Astrocyte (in vitro differentiated cells and primary cell): ENCODE data around the gene LSMEM2. TPM values are rescaled to one million over a fixed set of nuclear protein-coding genes. Genes with fewer than 3 reads are reported as not detected.

Experiments
- DNase-seq: peaks from one replicate; pipeline ENCODE4 v3.0.0-alpha.2; 2010; ENCODE audit warnings: low read depth
- FAIRE-seq: peaks from 2 replicates; lab custom pipeline; 2011; peaks lifted over from hg19 to GRCh38; lab: Jason Lieb, UNC
- H2AFZ ChIP-seq: 2 replicates; pipeline ENCODE4 v1.6.0; 2012; ENCODE audit warnings: low read depth, low read length, inconsistent platforms
- H3K27ac ChIP-seq: 2 replicates; pipeline ENCODE4 v1.5.1; 2011; ENCODE audit warnings: low read depth, low read length, inconsistent platforms
- H3K27me3 ChIP-seq: 2 replicates; pipeline ENCODE4 v1.6.0; 2011; ENCODE audit warnings: low read length, inconsistent platforms; ENCODE audit not compliant: insufficient read depth
- H3K36me3 ChIP-seq: 2 replicates; pipeline ENCODE4 v1.5.1; 2011; ENCODE audit warnings: low read length, inconsistent platforms; ENCODE audit not compliant: insufficient read depth
- H3K4me1 ChIP-seq: 2 replicates; pipeline ENCODE4 v1.5.1; 2011; ENCODE audit warnings: low read length, inconsistent platforms; ENCODE audit not compliant: insufficient read depth
- H3K4me2 ChIP-seq: 2 replicates; pipeline ENCODE4 v1.6.0; 2012; ENCODE audit warnings: low read length, inconsistent platforms
- H3K4me3 ChIP-seq: 2 replicates; pipeline ENCODE4 v1.5.1; 2011; ENCODE audit warnings: low read depth, mild to moderate bottlenecking, low read length, inconsistent platforms; ENCODE audit not compliant: insufficient read depth
- H3K79me2 ChIP-seq: 2 replicates; pipeline ENCODE4 v1.6.0; 2012; ENCODE audit warnings: mild to moderate bottlenecking, low read length, inconsistent platforms; ENCODE audit not compliant: insufficient read depth
- H3K9ac ChIP-seq: 2 replicates; pipeline ENCODE4 v1.6.0; 2012; ENCODE audit warnings: mild to moderate bottlenecking, low read length, inconsistent platforms
- H3K9me3 ChIP-seq: 2 replicates; pipeline ENCODE4 v1.5.1; 2012; ENCODE audit warnings: low read depth, mild to moderate bottlenecking, low read length, inconsistent platforms; ENCODE audit not compliant: insufficient read depth
- H4K20me1 ChIP-seq: 2 replicates; pipeline ENCODE4 v1.6.0; 2012; ENCODE audit warnings: low read length, inconsistent platforms; ENCODE audit not compliant: insufficient read depth
- H3K27ac Mint-ChIP-seq: one replicate; pipeline ENCODE4 v1.8.0; 2021; ENCODE audit warnings: mild to moderate bottlenecking, mixed read lengths; ENCODE audit not compliant: unreplicated experiment
- H3K27me3 Mint-ChIP-seq: one replicate; pipeline ENCODE4 v1.8.0; 2021; ENCODE audit warnings: low read depth, mixed read lengths; ENCODE audit not compliant: unreplicated experiment
- H3K36me3 Mint-ChIP-seq: one replicate; pipeline ENCODE4 v1.8.0; 2021; ENCODE audit warnings: low read depth, mixed read lengths; ENCODE audit not compliant: unreplicated experiment
- H3K4me1 Mint-ChIP-seq: one replicate; pipeline ENCODE4 v1.8.0; 2021; ENCODE audit warnings: low read depth, mixed read lengths; ENCODE audit not compliant: unreplicated experiment
- H3K4me3 Mint-ChIP-seq: one replicate; pipeline ENCODE4 v1.8.0; 2021; ENCODE audit warnings: mild to moderate bottlenecking, moderate library complexity, mixed read lengths; ENCODE audit not compliant: unreplicated experiment
- H3K9me3 Mint-ChIP-seq: one replicate; pipeline ENCODE4 v1.8.0; 2021; ENCODE audit warnings: mild to moderate bottlenecking, mixed read lengths; ENCODE audit not compliant: unreplicated experiment
- EZH2 ChIP-seq: IDR thresholded peaks from 2 replicates; pipeline ENCODE4 v1.6.1; 2012; ENCODE audit warnings: mild to moderate bottlenecking, low read length, inconsistent platforms; ENCODE audit not compliant: insufficient read depth
- total RNA-seq: library from RNA; stranded (reverse); gene quantifications from 2 replicates; pipeline ENCODE4 v1.2.1, GENCODE V29; 2021
- TF ChIP-seq, protein P1 (sequence below): IDR thresholded peaks from 2 replicates; pipeline ENCODE4 v1.5.1; 2011; ENCODE audit warnings: low read depth, mild to moderate bottlenecking, inconsistent platforms, low read length, moderate library complexity; ENCODE audit not compliant: insufficient read depth

Gene LSMEM2
- total RNA-seq, 1 donor from 2014 or later: 0.30 TPM

DNA sequence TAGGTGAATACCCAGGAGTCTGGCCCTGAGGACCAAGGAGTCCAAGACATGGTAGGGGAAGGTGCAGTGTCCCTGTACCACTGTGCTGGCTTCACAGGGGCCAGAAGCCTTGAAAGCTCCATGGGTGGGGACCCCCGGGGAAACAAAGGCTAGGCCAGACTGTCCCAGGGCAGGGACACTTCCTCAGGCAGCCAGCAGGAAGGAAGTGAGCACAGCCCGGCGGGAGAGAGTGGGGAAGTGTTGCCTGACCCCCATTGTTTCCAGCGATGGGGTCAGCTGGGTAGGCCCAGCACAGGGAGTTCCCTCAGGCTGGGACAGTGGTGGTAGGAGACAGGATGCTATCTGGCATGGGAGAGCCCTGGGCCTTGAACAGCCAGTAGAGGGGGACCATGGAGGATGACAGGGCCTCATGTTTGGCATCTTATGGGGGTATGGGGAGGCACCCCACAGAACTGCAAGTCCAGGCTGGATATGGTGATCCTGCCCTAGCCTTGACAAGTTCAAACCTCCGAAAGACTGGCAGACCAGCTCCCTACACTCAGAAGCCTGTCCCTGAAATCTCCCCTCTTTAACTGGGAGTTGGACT is 44.8 kb downstream of the LSMEM2 start:
- FAIRE-seq: no peak
- Histone ChIP-seq H3K27ac (no peak overlapping the region), H3K36me3 (peaks cover 8% of the 10 kb centered on the region), H3K27me3 (no peaks in the 10 kb centered on the region), H4K20me1 (peaks cover 24% of the 10 kb centered on the region), H3K9me3 (no peaks in the 10 kb centered on the region), H3K79me2 (peaks cover 47% of the 10 kb centered on the region), H2AFZ (no peak overlapping the region), H3K4me3 (no peak overlapping the region), H3K4me1 (peaks cover 29% of the 10 kb centered on the region), H3K4me2 (no peak overlapping the region), H3K9ac (no peak overlapping the region)
- Mint-ChIP-seq H3K9me3 (no peaks in the 10 kb centered on the region), H3K27me3 (no peaks in the 10 kb centered on the region), H3K4me3 (no peak overlapping the region), H3K4me1 (peaks cover 24% of the 10 kb centered on the region), H3K36me3 (peaks cover 6% of the 10 kb centered on the region), H3K27ac (no peak overlapping the region)
- TF ChIP-seq EZH2: no peak
- TF ChIP-seq, protein P1, sequence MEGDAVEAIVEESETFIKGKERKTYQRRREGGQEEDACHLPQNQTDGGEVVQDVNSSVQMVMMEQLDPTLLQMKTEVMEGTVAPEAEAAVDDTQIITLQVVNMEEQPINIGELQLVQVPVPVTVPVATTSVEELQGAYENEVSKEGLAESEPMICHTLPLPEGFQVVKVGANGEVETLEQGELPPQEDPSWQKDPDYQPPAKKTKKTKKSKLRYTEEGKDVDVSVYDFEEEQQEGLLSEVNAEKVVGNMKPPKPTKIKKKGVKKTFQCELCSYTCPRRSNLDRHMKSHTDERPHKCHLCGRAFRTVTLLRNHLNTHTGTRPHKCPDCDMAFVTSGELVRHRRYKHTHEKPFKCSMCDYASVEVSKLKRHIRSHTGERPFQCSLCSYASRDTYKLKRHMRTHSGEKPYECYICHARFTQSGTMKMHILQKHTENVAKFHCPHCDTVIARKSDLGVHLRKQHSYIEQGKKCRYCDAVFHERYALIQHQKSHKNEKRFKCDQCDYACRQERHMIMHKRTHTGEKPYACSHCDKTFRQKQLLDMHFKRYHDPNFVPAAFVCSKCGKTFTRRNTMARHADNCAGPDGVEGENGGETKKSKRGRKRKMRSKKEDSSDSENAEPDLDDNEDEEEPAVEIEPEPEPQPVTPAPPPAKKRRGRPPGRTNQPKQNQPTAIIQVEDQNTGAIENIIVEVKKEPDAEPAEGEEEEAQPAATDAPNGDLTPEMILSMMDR: no peak
- no peak for DNase-seq

DNA sequence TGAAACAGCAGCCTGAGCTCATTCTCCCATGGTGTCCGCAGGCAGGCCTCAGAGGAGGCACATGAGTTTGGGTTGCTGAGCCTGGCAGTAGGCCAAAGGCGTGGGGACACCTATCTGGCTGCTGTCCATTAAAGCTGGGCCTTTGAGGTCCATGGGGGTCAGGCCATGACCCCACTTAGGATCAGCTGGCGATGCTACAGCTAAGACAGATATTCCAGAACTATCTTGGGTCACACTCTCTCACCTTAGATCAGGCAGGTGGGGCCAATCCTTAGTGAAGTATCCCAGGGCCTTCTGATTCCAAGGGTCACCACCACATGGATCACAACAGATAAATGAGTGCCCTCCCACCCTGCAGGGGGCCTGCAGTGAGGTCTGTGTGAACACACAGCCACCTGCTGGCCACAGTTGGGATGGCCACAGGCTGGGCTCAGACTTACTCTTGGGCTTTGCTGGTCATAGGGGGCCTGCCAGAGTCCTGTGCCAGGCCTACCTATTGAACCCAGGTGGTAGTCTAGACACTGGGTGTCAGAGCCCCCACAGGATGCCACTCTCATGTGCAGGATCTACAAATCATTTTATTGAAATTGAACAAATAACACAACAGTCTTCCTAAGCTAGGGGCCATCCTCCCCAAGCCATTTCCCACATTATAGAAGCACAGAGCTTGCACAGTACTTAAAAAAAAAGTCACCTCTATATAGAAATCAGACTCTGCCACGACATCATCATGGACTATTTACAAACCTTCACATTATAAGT is 45.6 kb downstream of the LSMEM2 start:
- Histone ChIP-seq H3K27me3 (no peaks in the 10 kb centered on the region), H3K27ac (no peak overlapping the region), H2AFZ (no peak overlapping the region), H3K9me3 (no peaks in the 10 kb centered on the region), H3K4me1 (peaks cover 30% of the 10 kb centered on the region), H4K20me1 (peaks cover 16% of the 10 kb centered on the region), H3K79me2 (peaks cover 39% of the 10 kb centered on the region), H3K36me3 (peaks cover 8% of the 10 kb centered on the region), H3K4me2 (no peak overlapping the region), H3K9ac (no peak overlapping the region), H3K4me3 (no peak overlapping the region)
- peaks cover 6% of the 10 kb centered on the region for H3K36me3 Mint-ChIP-seq
- H3K9me3 Mint-ChIP-seq: no peaks in the 10 kb centered on the region
- TF ChIP-seq, protein P1: peak; percentile 92
- TF ChIP-seq EZH2: no peak
- H3K4me3 Mint-ChIP-seq: no peak overlapping the region
- DNase-seq (peak; percentile 32), FAIRE-seq (no peak)
- no peak overlapping the region for H3K27ac Mint-ChIP-seq
- H3K4me1 Mint-ChIP-seq: peaks cover 21% of the 10 kb centered on the region
- no peaks in the 10 kb centered on the region for H3K27me3 Mint-ChIP-seq

DNA sequence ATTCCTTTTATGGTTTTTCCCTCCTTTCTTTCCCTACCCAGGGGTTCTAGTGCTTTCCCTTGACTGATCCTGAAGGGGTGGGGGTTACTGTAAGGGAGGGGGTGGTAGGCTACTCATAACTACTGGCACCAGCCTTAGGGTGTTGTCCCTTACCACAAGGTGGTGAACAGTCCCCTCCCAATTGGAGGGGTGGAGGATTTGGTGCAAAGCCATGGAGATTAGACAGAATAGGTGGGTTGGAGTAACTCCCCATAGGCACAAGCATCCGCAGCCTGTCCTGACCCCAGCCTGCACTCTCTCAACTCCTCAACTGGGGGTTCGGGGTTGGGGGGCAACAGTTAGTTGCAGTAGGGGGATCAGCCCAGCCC is 46.2 kb downstream of the LSMEM2 start:
- peaks cover 3% of the 10 kb centered on the region for H3K36me3 Mint-ChIP-seq
- no peak for TF ChIP-seq EZH2
- TF ChIP-seq, protein P1: no peak
- Histone ChIP-seq H4K20me1 (peaks cover 14% of the 10 kb centered on the region), H3K27ac (no peak overlapping the region), H3K9me3 (no peaks in the 10 kb centered on the region), H3K4me1 (peaks cover 26% of the 10 kb centered on the region), H3K36me3 (peaks cover 14% of the 10 kb centered on the region), H3K4me3 (no peak overlapping the region), H3K9ac (no peak overlapping the region), H3K79me2 (peaks cover 36% of the 10 kb centered on the region), H3K27me3 (no peaks in the 10 kb centered on the region), H2AFZ (no peak overlapping the region), H3K4me2 (no peak overlapping the region)
- no peak overlapping the region for H3K4me3 Mint-ChIP-seq
- H3K27me3 Mint-ChIP-seq: no peaks in the 10 kb centered on the region
- H3K27ac Mint-ChIP-seq: peak overlapping the region; percentile 26
- H3K4me1 Mint-ChIP-seq: peaks cover 17% of the 10 kb centered on the region
- FAIRE-seq: no peak
- no peaks in the 10 kb centered on the region for H3K9me3 Mint-ChIP-seq
- DNase-seq: no peak
